Right lobe of liver (tissue), 4 donors: ENCODE results near the gene ATXN2.

Source experiments
- POLR2A ChIP-seq: fragments of 450-650 bp; IDR thresholded peaks from one replicate; pipeline ENCODE4 v1.6.1; 2017; ENCODE audit warnings: antibody characterized with exemption, mild to moderate bottlenecking
- TF ChIP-seq, protein P1 (sequence below), 4 donors: fragments of 200-600 bp in 3 of 4; fragments of 450-650 bp in 1 of 4; IDR thresholded peaks; one replicate each; pipeline versions ENCODE4 v1.5.1 to v1.8.0; 2016 to 2022; ENCODE audit warnings: antibody characterized with exemption in 4 of 4, mild to moderate bottlenecking in 2 of 4
- donor health status: DM: no; HTN: no; CAD: no.
- donor health status: DM: no; HTN: no; CAD: no.
- donor health status: DM: no; HTN: yes; CAD: no.

DNA sequence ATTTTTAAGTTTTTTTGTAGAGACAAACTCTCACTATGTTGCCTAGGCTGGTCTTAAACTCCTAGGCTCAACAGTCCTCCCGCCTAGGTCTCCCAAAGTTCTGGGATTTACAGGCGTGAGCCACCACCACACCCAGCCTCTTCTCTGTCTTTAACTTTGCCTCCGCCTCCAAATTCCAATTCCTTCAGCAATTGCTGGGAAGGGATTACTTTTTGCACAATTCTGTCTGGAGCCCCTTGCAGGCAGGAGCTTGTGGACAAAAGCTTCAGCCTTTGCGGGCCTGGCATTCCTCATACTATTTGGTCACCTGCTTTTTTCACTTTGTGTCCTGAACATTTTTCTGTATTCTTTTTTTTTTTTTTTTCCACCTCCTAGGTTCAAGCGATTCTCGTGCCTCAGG, 167.3 kb downstream of the ATXN2 start:
- TF ChIP-seq, protein P1, sequence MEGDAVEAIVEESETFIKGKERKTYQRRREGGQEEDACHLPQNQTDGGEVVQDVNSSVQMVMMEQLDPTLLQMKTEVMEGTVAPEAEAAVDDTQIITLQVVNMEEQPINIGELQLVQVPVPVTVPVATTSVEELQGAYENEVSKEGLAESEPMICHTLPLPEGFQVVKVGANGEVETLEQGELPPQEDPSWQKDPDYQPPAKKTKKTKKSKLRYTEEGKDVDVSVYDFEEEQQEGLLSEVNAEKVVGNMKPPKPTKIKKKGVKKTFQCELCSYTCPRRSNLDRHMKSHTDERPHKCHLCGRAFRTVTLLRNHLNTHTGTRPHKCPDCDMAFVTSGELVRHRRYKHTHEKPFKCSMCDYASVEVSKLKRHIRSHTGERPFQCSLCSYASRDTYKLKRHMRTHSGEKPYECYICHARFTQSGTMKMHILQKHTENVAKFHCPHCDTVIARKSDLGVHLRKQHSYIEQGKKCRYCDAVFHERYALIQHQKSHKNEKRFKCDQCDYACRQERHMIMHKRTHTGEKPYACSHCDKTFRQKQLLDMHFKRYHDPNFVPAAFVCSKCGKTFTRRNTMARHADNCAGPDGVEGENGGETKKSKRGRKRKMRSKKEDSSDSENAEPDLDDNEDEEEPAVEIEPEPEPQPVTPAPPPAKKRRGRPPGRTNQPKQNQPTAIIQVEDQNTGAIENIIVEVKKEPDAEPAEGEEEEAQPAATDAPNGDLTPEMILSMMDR (IDR thresholded peaks at IDR 0.05) = no peak
- no peak for TF ChIP-seq POLR2A
